GM23338 (cell line): ENCODE results near the gene NCOA6. TPM values are rescaled to one million over a fixed set of nuclear protein-coding genes. Genes with fewer than 3 reads are reported as not detected.

ENCODE experiments used
- ATAC-seq: fragments of 200-7000 bp; cut with Tn5 transposase; 3 replicates; pipeline ENCODE4 v1.9.1; 2020
- DNase-seq: peaks from one replicate; pipeline ENCODE4 v3.0.0-alpha.2; 2015; ENCODE audit warnings: low spot score
- H2AFZ ChIP-seq: fragments of 200-600 bp; sonication (generic); 2 replicates; pipeline ENCODE4 v1.8.0; 2016; ENCODE audit warnings: antibody characterized with exemption, mild to moderate bottlenecking, moderate library complexity
- H3F3A ChIP-seq: fragments of 200-600 bp; sonication (generic); replicated peaks from 2 replicates; pipeline ENCODE4 v1.8.0; 2017; ENCODE audit warnings: antibody characterized with exemption, mixed run types, low read depth
- H3K27ac ChIP-seq: fragments of 200-600 bp; sonication (generic); 2 replicates; pipeline ENCODE4 v1.6.1; 2016; ENCODE audit warnings: low read depth
- H3K27me3 ChIP-seq: fragments of 200-600 bp; sonication (generic); 2 replicates; pipeline ENCODE4 v1.8.0; 2016; ENCODE audit warnings: mild to moderate bottlenecking, mixed run types, moderate library complexity; ENCODE audit not compliant: insufficient read depth
- H3K36me3 ChIP-seq: fragments of 200-600 bp; sonication (generic); 2 replicates; pipeline ENCODE4 v1.8.0; 2016; ENCODE audit warnings: mild to moderate bottlenecking; ENCODE audit not compliant: insufficient read depth
- H3K4me1 ChIP-seq: fragments of 200-600 bp; sonication (generic); 2 replicates; pipeline ENCODE4 v1.8.0; 2016; ENCODE audit warnings: mild to moderate bottlenecking, moderate library complexity; ENCODE audit not compliant: insufficient read depth
- H3K4me2 ChIP-seq: fragments of 200-600 bp; sonication (generic); 2 replicates; pipeline ENCODE4 v1.7.1; 2017; ENCODE audit warnings: mixed run types
- H3K4me3 ChIP-seq: fragments of 200-600 bp; sonication (generic); 2 replicates; pipeline ENCODE4 v1.6.1; 2016; ENCODE audit warnings: mixed run types
- H3K79me2 ChIP-seq: fragments of 200-600 bp; sonication (generic); replicated peaks from 2 replicates; pipeline ENCODE4 v1.8.0; 2017; ENCODE audit warnings: mild to moderate bottlenecking; ENCODE audit not compliant: insufficient read depth
- H3K9me2 ChIP-seq: fragments of 200-600 bp; sonication (generic); 2 replicates; pipeline ENCODE4 v1.8.0; 2017; ENCODE audit not compliant: insufficient read depth
- H4K20me1 ChIP-seq: fragments of 200-600 bp; sonication (generic); replicated peaks from 2 replicates; pipeline ENCODE4 v1.8.0; 2017; ENCODE audit warnings: mild to moderate bottlenecking; ENCODE audit not compliant: insufficient read depth
- H3K27ac Mint-ChIP-seq: 2 replicates; pipeline ENCODE4 v1.8.0; 2020; ENCODE audit warnings: inconsistent platforms, mild to moderate bottlenecking, moderate library complexity, mixed read lengths
- H3K27me3 Mint-ChIP-seq: 3 replicates; pipeline ENCODE4 v1.8.0; 2022; ENCODE audit warnings: low read depth, mild to moderate bottlenecking, moderate library complexity, mixed read lengths, inconsistent platforms; ENCODE audit not compliant: insufficient read depth, poor library complexity
- H3K36me3 Mint-ChIP-seq: 3 replicates; pipeline ENCODE4 v1.8.0; 2021; ENCODE audit warnings: low read depth, mild to moderate bottlenecking, inconsistent platforms, moderate library complexity, mixed read lengths
- H3K4me1 Mint-ChIP-seq: 3 replicates; pipeline ENCODE4 v1.8.0; 2020; ENCODE audit warnings: mild to moderate bottlenecking, inconsistent platforms, mixed read lengths
- H3K4me3 Mint-ChIP-seq: 3 replicates; pipeline ENCODE4 v1.8.0; 2021; ENCODE audit warnings: moderate library complexity, mild to moderate bottlenecking, inconsistent platforms, mixed read lengths
- H3K9me3 Mint-ChIP-seq: 3 replicates; pipeline ENCODE4 v1.8.0; 2020; ENCODE audit warnings: moderate library complexity, mild to moderate bottlenecking, inconsistent platforms, mixed read lengths
- CREB1 ChIP-seq: fragments of 250-450 bp; sonication (Bioruptor Pico); IDR thresholded peaks from 2 replicates; pipeline ENCODE4 v1.5.0; 2020; ENCODE audit warnings: low read depth, mild to moderate bottlenecking, moderate library complexity
- JUNB ChIP-seq: IDR thresholded peaks from one replicate; pipeline ENCODE4 v1.6.1; 2016; ENCODE audit warnings: antibody characterized with exemption; ENCODE audit not compliant: unreplicated experiment
- STAT1 ChIP-seq: IDR thresholded peaks from one replicate; pipeline ENCODE4 v1.6.1; 2016; ENCODE audit warnings: antibody characterized with exemption; ENCODE audit not compliant: unreplicated experiment
- ZNF114 ChIP-seq: fragments of 250-450 bp; sonication (Bioruptor Pico); IDR thresholded peaks from 2 replicates; pipeline ENCODE4 v1.5.0; 2020; ENCODE audit warnings: mild to moderate bottlenecking, moderate library complexity
- ZNF331 ChIP-seq: fragments of 250-450 bp; sonication (Bioruptor Pico); IDR thresholded peaks from 2 replicates; pipeline ENCODE4 v1.5.0; 2020; ENCODE audit warnings: low read depth, mild to moderate bottlenecking, moderate library complexity
- polyA plus RNA-seq: library from polyadenylated mRNA; unstranded; fragments of >200 nt; fragmentation: Nextera tagmentation; extraction: Ambion mirVana; gene quantifications from 2 replicates; pipeline ENCODE4 v1.2.1, GENCODE V29; 2016
- total RNA-seq: library from RNA; depleted of rRNA; stranded (reverse); fragments of >200 nt; shearing (Covaris generic); gene quantifications from 2 replicates; pipeline ENCODE4 v1.2.3, GENCODE V29; 2014
- TF ChIP-seq, protein P1 (sequence below): IDR thresholded peaks from 2 replicates; pipeline ENCODE4 v1.6.1; 2016; ENCODE audit warnings: antibody characterized with exemption

Gene NCOA6
- total and polyA plus RNA-seq, 2 experiments from 2014 or later: 10.6 to 17.4 TPM

DNA sequence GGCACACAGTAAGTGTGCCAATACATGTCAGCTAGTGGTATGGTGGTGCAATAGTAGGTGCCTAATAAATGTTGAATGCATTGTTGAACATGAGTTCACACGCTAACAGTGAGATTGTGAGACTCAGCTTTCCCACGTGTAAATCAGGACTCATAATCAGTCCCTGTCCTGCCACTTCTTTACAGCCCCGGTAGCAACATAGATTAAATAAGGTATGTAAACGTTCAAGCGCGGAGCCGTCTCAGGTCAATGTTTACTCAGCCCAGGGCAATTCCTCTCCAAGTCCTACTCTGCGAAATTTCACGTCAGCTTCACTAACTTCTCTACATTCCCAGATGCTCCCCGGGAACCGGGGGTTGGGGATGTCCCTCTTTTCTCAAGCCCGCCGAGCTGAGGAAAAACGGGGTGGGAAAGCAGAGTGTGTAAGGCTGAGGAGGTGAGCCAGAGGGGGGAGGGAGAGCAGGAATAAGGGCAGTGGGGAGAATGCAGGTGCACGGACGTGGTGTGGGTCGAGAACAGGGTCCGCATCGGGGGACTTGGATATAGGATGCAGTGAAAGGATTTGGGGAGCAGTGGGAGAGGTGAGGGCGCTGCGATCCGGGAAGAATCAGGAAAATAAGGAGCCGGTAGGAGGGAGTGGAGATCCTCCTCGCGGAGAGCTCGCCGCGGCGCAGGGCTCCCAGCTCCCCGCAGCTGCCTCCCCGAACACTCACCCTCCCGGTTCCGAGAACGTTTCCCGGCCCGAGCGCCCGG, 121.9 kb downstream of the NCOA6 start:
- H3K27ac ChIP-seq: no peak overlapping the region; the same call in 1 of the 2 replicates
- H3K4me1 ChIP-seq: peaks cover 12% of the 10 kb centered on the region; the same call in 1 of the 2 replicates
- peaks cover 18% of the 10 kb centered on the region; the same call in 1 of the 2 replicates for H3F3A ChIP-seq
- Mint-ChIP-seq H3K27me3 (peaks cover 41% of the 10 kb centered on the region), H3K9me3 (no peaks in the 10 kb centered on the region), H3K36me3 (no peaks in the 10 kb centered on the region), H3K27ac (peak overlapping the region; percentile 90), H3K4me1 (peaks cover 14% of the 10 kb centered on the region), H3K4me3 (peak overlapping the region; percentile 90)
- 0 out of 2 replicates have a peak, but pooled peaks cover 4% of the 10 kb centered on the region for H4K20me1 ChIP-seq
- peak overlapping the region; percentile 99 for H2AFZ ChIP-seq
- H3K36me3 ChIP-seq: no peaks in the 10 kb centered on the region
- ATAC-seq: no peak; the same call in 2 of the 3 replicates
- DNase-seq: peak; percentile 55
- H3K9me2 ChIP-seq: no peaks in the 10 kb centered on the region
- peaks cover 23% of the 10 kb centered on the region for H3K27me3 ChIP-seq
- H3K79me2 ChIP-seq: no peaks in the 10 kb centered on the region
- H3K4me2 ChIP-seq: peak overlapping the region; percentile 92
- H3K4me3 ChIP-seq: peak overlapping the region; percentile 97
- TF ChIP-seq ZNF114 (CRISPR knock-in tag): no peak
- no peak for TF ChIP-seq ZNF331 (CRISPR knock-in tag)
- no peak for TF ChIP-seq CREB1

DNA sequence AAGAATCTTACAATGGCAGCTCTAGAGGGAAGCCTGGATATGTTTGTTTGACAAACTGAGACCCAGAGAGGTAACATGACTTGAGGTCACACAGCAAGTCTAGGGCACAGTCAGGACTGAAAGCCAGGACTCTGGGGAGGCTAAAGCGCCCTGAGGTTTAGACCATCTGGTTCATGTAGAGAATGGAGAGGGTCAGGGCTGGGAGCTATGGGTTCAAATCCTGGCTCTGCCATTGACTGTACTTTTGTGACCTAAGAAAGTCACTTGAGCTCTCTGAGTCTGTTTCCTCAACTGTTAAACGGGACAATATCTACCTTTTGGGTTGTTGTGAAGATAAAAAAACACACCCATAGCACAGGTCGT, 122.4 kb downstream of the NCOA6 start:
- Histone ChIP-seq H3F3A (peaks cover 17% of the 10 kb centered on the region; the same call in 1 of the 2 replicates), H3K79me2 (no peaks in the 10 kb centered on the region), H4K20me1 (0 out of 2 replicates have a peak, but pooled peaks cover 4% of the 10 kb centered on the region), H3K36me3 (no peaks in the 10 kb centered on the region), H3K4me2 (peak overlapping the region; percentile 92), H3K4me1 (peaks cover 9% of the 10 kb centered on the region; the same call in 1 of the 2 replicates), H3K4me3 (peak overlapping the region; percentile 97), H3K9me2 (no peaks in the 10 kb centered on the region), H3K27ac (no peak overlapping the region), H3K27me3 (peaks cover 23% of the 10 kb centered on the region), H2AFZ (no peak overlapping the region)
- H3K27me3 Mint-ChIP-seq: peaks cover 36% of the 10 kb centered on the region
- no peak for TF ChIP-seq ZNF114 (CRISPR knock-in tag)
- TF ChIP-seq, protein P1, sequence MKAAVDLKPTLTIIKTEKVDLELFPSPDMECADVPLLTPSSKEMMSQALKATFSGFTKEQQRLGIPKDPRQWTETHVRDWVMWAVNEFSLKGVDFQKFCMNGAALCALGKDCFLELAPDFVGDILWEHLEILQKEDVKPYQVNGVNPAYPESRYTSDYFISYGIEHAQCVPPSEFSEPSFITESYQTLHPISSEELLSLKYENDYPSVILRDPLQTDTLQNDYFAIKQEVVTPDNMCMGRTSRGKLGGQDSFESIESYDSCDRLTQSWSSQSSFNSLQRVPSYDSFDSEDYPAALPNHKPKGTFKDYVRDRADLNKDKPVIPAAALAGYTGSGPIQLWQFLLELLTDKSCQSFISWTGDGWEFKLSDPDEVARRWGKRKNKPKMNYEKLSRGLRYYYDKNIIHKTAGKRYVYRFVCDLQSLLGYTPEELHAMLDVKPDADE: no peak
- no peak for TF ChIP-seq ZNF331 (CRISPR knock-in tag)
- H3K4me1 Mint-ChIP-seq: peaks cover 9% of the 10 kb centered on the region
- no peak for DNase-seq
- peak overlapping the region; percentile 90 for H3K4me3 Mint-ChIP-seq
- no peaks in the 10 kb centered on the region for H3K36me3 Mint-ChIP-seq
- H3K27ac Mint-ChIP-seq: no peak overlapping the region
- no peak for ATAC-seq
- no peaks in the 10 kb centered on the region for H3K9me3 Mint-ChIP-seq

DNA sequence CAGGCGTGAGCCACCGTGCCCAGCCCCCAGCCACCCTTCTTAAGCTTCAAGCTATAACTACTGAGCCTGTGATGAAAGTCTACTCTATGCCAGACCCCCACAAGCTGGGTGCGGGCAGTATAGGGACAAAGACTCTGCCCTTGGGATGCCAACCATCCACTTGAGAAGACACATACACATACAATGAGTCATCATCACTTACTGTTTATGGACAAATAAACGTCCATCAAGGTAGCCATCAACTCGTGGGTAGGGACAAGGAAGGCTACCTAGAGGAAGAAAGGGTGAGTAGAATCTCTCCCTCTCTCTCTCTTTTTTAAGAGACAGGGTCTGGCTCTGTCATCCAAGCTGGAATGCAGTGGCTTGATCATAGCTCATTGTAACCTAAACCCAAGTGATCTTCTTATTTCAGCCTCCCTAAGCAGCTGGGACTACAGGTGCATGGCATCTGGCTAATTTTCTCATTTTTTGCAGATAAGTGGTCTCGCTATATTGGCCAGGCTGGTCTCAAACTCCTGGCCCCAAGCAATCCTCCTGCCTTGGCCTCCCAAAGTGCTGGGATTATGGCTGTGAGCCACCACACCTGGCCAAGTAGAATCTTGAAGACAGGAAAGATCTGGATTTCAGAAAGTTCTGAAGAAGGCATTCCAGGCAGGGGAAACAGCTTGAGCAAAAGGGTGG, 123.9 kb downstream of the NCOA6 start:
- no peaks in the 10 kb centered on the region for H3K79me2 ChIP-seq
- no peaks in the 10 kb centered on the region for H3K9me2 ChIP-seq
- H2AFZ ChIP-seq: no peak overlapping the region
- ATAC-seq: no peak
- Mint-ChIP-seq H3K4me1 (peaks cover 9% of the 10 kb centered on the region), H3K9me3 (no peaks in the 10 kb centered on the region), H3K27me3 (peaks cover 29% of the 10 kb centered on the region), H3K27ac (no peak overlapping the region), H3K4me3 (no peak overlapping the region), H3K36me3 (no peaks in the 10 kb centered on the region)
- no peak overlapping the region for H3K4me2 ChIP-seq
- no peak for DNase-seq
- H3K27me3 ChIP-seq: peaks cover 23% of the 10 kb centered on the region
- 0 out of 2 replicates have a peak, but pooled peaks cover 4% of the 10 kb centered on the region for H4K20me1 ChIP-seq
- H3K4me3 ChIP-seq: no peak overlapping the region
- no peak overlapping the region for H3K27ac ChIP-seq
- H3F3A ChIP-seq: peaks cover 17% of the 10 kb centered on the region; the same call in 1 of the 2 replicates
- no peaks in the 10 kb centered on the region for H3K36me3 ChIP-seq
- peaks cover 7% of the 10 kb centered on the region; the same call in 1 of the 2 replicates for H3K4me1 ChIP-seq
- no peak for TF ChIP-seq STAT1
- TF ChIP-seq, protein P1: no peak
- TF ChIP-seq ZNF331 (CRISPR knock-in tag): no peak
- no peak for TF ChIP-seq JUNB
- no peak for TF ChIP-seq ZNF114 (CRISPR knock-in tag)
